Right lobe of liver (tissue), 4 donors: ENCODE measurements around the gene NGFR.

ENCODE experiments used
- CTCF ChIP-seq, 4 donors: fragments of 200-600 bp in 3 of 4; fragments of 450-650 bp in 1 of 4; IDR thresholded peaks; one replicate each; pipeline versions ENCODE4 v1.5.1 to v1.8.0; 2016 to 2022; ENCODE audit warnings: antibody characterized with exemption in 4 of 4, mild to moderate bottlenecking in 2 of 4
- POLR2A ChIP-seq: fragments of 450-650 bp; IDR thresholded peaks from one replicate; pipeline ENCODE4 v1.6.1; 2017; ENCODE audit warnings: antibody characterized with exemption, mild to moderate bottlenecking
- donor health status: DM: no; HTN: no; CAD: no.
- donor health status: DM: no; HTN: no; CAD: no.
- donor health status: DM: no; HTN: yes; CAD: no.

GRCh38 chr17:49524473-49525359 is 29.6 kb downstream of the NGFR start:
- TF ChIP-seq CTCF (IDR thresholded peaks at IDR 0.05) (no peak), POLR2A (no peak)
